IMR-90 (cell line): ENCODE data around the gene PRSS16. TPM values are rescaled to one million over a fixed set of nuclear protein-coding genes. Genes with fewer than 3 reads are reported as not detected.

ENCODE experiments used
- ATAC-seq: fragments of 200-7000 bp; cut with Tn5 transposase; 2 replicates; pipeline ENCODE4 v1.9.1; 2020; ENCODE audit warnings: low read depth, mild to moderate bottlenecking, moderate library complexity
- BruUV-seq: library from RNA; stranded (reverse); fragments of 400-500 nt; replicated peaks from 2 replicates; lab custom pipeline; 2021; lab: Mats Ljungman, UMichigan
- CTCF ChIA-PET: fragments of 300-600 bp; formaldehyde crosslinking; extraction: SDS; loops from one replicate; lab custom pipeline; 2021; ENCODE audit warnings: antibody characterized with exemption; lab: Yijun Ruan, JAX
- POLR2A ChIA-PET: fragments of 300-600 bp; sonication (Branson Sonifier 250); formaldehyde crosslinking; loops from one replicate; lab custom pipeline; 2022; ENCODE audit warnings: antibody characterized with exemption; ENCODE audit not compliant: unreplicated experiment; lab: Charles Lee
- DNase-seq: peaks from one replicate; pipeline ENCODE4 v3.0.0; 2013
- H2AFZ ChIP-seq: replicated peaks from 2 replicates; pipeline ENCODE3; 2013; ENCODE audit warnings: low read length, mild to moderate bottlenecking; ENCODE audit not compliant: poor library complexity
- H2AK5ac ChIP-seq: 2 replicates; pipeline ENCODE4 v1.6.1; 2013; ENCODE audit warnings: low read depth, low read length, inconsistent platforms
- H2AK9ac ChIP-seq: replicated peaks from 2 replicates; pipeline ENCODE3; 2013; ENCODE audit warnings: mild to moderate bottlenecking, low read depth, low read length, moderate library complexity; ENCODE audit not compliant: poor library complexity
- H2BK120ac ChIP-seq: 2 replicates; pipeline ENCODE4 v1.6.1; 2013; ENCODE audit warnings: low read depth, low read length, inconsistent platforms
- H2BK15ac ChIP-seq: 3 replicates; pipeline ENCODE4 v1.6.1; 2013; ENCODE audit warnings: low read depth, low read length, inconsistent platforms
- H2BK20ac ChIP-seq: 2 replicates; pipeline ENCODE4 v1.6.1; 2013; ENCODE audit warnings: low read depth, mild to moderate bottlenecking, inconsistent platforms, low read length, moderate library complexity
- H2BK5ac ChIP-seq: 2 replicates; pipeline ENCODE4 v1.6.1; 2013; ENCODE audit warnings: mild to moderate bottlenecking, low read depth, low read length, inconsistent platforms; ENCODE audit not compliant: poor library complexity, severe bottlenecking
- H3K14ac ChIP-seq: replicated peaks from 2 replicates; pipeline ENCODE4 v1.6.1; 2013; ENCODE audit warnings: low read depth, low read length, inconsistent platforms
- H3K18ac ChIP-seq: 2 replicates; pipeline ENCODE4 v1.6.1; 2013; ENCODE audit warnings: low read depth, low read length, control low read depth
- H3K23ac ChIP-seq: 2 replicates; pipeline ENCODE4 v1.6.1; 2013; ENCODE audit warnings: low read depth, low read length, inconsistent platforms
- H3K27ac ChIP-seq: 2 replicates; pipeline ENCODE4 v1.5.1; 2013; ENCODE audit warnings: mild to moderate bottlenecking, control low read depth, low read length; ENCODE audit not compliant: insufficient read depth
- H3K27me3 ChIP-seq: 2 replicates; pipeline ENCODE4 v1.6.1; 2013; ENCODE audit warnings: low read length; ENCODE audit not compliant: control insufficient read depth, insufficient read depth
- H3K36me3 ChIP-seq: 2 replicates; pipeline ENCODE4 v1.6.1; 2013; ENCODE audit warnings: low read length, mixed read lengths; ENCODE audit not compliant: control insufficient read depth, insufficient read depth
- H3K4ac ChIP-seq: 2 replicates; pipeline ENCODE4 v1.6.1; 2013; ENCODE audit warnings: low read depth, low read length, inconsistent platforms
- H3K4me1 ChIP-seq: 2 replicates; pipeline ENCODE4 v1.6.1; 2013; ENCODE audit warnings: low read length, mixed read lengths; ENCODE audit not compliant: control insufficient read depth, insufficient read depth
- H3K4me2 ChIP-seq: 2 replicates; pipeline ENCODE4 v1.6.1; 2013; ENCODE audit warnings: low read depth, mild to moderate bottlenecking, control low read depth, low read length, moderate library complexity
- H3K4me3 ChIP-seq: 2 replicates; pipeline ENCODE4 v1.5.1; 2013; ENCODE audit warnings: low read depth, mild to moderate bottlenecking, control low read depth, low read length, moderate library complexity; ENCODE audit not compliant: insufficient read depth
- H3K56ac ChIP-seq: 2 replicates; pipeline ENCODE4 v1.6.1; 2013; ENCODE audit warnings: low read length, inconsistent platforms; ENCODE audit not compliant: insufficient read depth; ENCODE audit errors: extremely low read depth
- H3K79me1 ChIP-seq, 2 experiments: 2 replicates each; pipeline ENCODE4 v1.6.1; 2013; ENCODE audit warnings: low read length in 2 of 2, inconsistent platforms in 1 of 2, low read depth in 1 of 2
- H3K9ac ChIP-seq: 2 replicates; pipeline ENCODE4 v1.6.1; 2013; ENCODE audit warnings: low read depth, low read length, control low read depth
- H3K9me1 ChIP-seq: 2 replicates; pipeline ENCODE4 v1.6.1; 2013; ENCODE audit warnings: low read length, inconsistent platforms; ENCODE audit not compliant: insufficient read depth
- H3K9me3 ChIP-seq: 2 replicates; pipeline ENCODE4 v1.6.1; 2013; ENCODE audit warnings: low read length; ENCODE audit not compliant: control insufficient read depth, insufficient read depth
- H4K20me1 ChIP-seq: 2 replicates; pipeline ENCODE4 v1.6.1; 2013; ENCODE audit warnings: low read length, inconsistent platforms; ENCODE audit not compliant: insufficient read depth
- H4K5ac ChIP-seq: 2 replicates; pipeline ENCODE4 v1.6.1; 2013; ENCODE audit warnings: mild to moderate bottlenecking, low read depth, low read length, control low read depth
- H4K8ac ChIP-seq, 2 experiments: 2 replicates each; pipeline ENCODE4 v1.6.1; 2013; ENCODE audit warnings: low read depth in 2 of 2, low read length in 2 of 2, control low read depth in 1 of 2, inconsistent platforms in 1 of 2
- H4K91ac ChIP-seq: 2 replicates; pipeline ENCODE4 v1.6.1; 2013; ENCODE audit warnings: low read depth, low read length, inconsistent platforms; ENCODE audit not compliant: insufficient read depth
- CEBPB ChIP-seq: IDR thresholded peaks from 2 replicates; pipeline ENCODE4 v1.6.1; 2012; ENCODE audit warnings: low read depth, low read length, improper control_type of control experiment
- CHD1 ChIP-seq: IDR thresholded peaks from 2 replicates; pipeline ENCODE4 v1.6.1; 2012; ENCODE audit warnings: low read depth, low read length, improper control_type of control experiment
- CTCF ChIP-seq: conservative IDR thresholded peaks from 2 replicates; pipeline ENCODE4 v1.5.1; 2012; ENCODE audit warnings: mild to moderate bottlenecking, low read depth, low read length, improper control_type of control experiment
- FOS ChIP-seq: fragments of 150-350 bp; IDR thresholded peaks from 2 replicates; pipeline ENCODE4 v1.6.1; 2016; ENCODE audit warnings: low read depth, low read length
- MAFK ChIP-seq: IDR thresholded peaks from 2 replicates; pipeline ENCODE4 v1.6.1; 2012; ENCODE audit warnings: low read depth, low read length, improper control_type of control experiment
- MAZ ChIP-seq: IDR thresholded peaks from 2 replicates; pipeline ENCODE4 v1.6.1; 2012; ENCODE audit warnings: low read depth, mild to moderate bottlenecking, low read length, improper control_type of control experiment, moderate library complexity, borderline replicate concordance
- MXI1 ChIP-seq: IDR thresholded peaks from 2 replicates; pipeline ENCODE4 v1.6.1; 2012; ENCODE audit warnings: low read depth, mild to moderate bottlenecking, low read length, moderate library complexity, borderline replicate concordance
- NFE2L2 ChIP-seq: fragments of 150-350 bp; IDR thresholded peaks from 2 replicates; pipeline ENCODE4 v1.6.1; 2016; ENCODE audit warnings: low read depth, mild to moderate bottlenecking, low read length
- POLR2A ChIP-seq: IDR thresholded peaks from 2 replicates; pipeline ENCODE4 v1.6.1; 2012; ENCODE audit warnings: mild to moderate bottlenecking, low read depth, low read length
- RAD21 ChIP-seq: IDR thresholded peaks from 2 replicates; pipeline ENCODE4 v1.6.1; 2012; ENCODE audit warnings: low read length, improper control_type of control experiment
- RCOR1 ChIP-seq: IDR thresholded peaks from 2 replicates; pipeline ENCODE4 v1.6.1; 2012; ENCODE audit warnings: mild to moderate bottlenecking, low read length, improper control_type of control experiment; ENCODE audit not compliant: insufficient replicate concordance
- RFX5 ChIP-seq: IDR thresholded peaks from 2 replicates; pipeline ENCODE4 v1.8.0; 2012; ENCODE audit warnings: low read depth, mild to moderate bottlenecking, low read length, moderate library complexity
- SMC3 ChIP-seq: fragments of 150-350 bp; IDR thresholded peaks from 2 replicates; pipeline ENCODE4 v1.6.1; 2016; ENCODE audit warnings: low read depth, mild to moderate bottlenecking, antibody characterized with exemption, low read length, moderate library complexity
- USF2 ChIP-seq: fragments of 150-350 bp; IDR thresholded peaks from 2 replicates; pipeline ENCODE4 v1.6.1; 2017; ENCODE audit warnings: mild to moderate bottlenecking, antibody characterized with exemption, low read length, low read depth
- WGBS, 2 experiments: methylation state at CpG; one replicate each; pipeline versions ENCODE4 v1.1.5 to v1.1.7; 2013; ENCODE audit warnings: missing lambda C conversion rate in 2 of 2; ENCODE audit not compliant: insufficient read length in 1 of 2; ENCODE audit errors: extremely low coverage in 2 of 2; 5-methylcytosine and 5-hydroxymethylcytosine counted together
- dilution Hi-C: fragments of 300-500 bp; cut with HindIII; formaldehyde crosslinking; loops from one replicate; pipeline ENCODE4 v1.14.3; 2018; ENCODE audit warnings: low sequenced_read_pairs; ENCODE audit not compliant: unreplicated experiment
- in situ Hi-C: fragments of 300-500 bp; cut with MboI; formaldehyde crosslinking; loops from 3 replicates; pipeline ENCODE4 v1.14.3; 2019; ENCODE audit warnings: low sequenced_read_pairs, inconsistent platforms, mixed read lengths
- intact Hi-C: fragments of 100-400 bp; cut with micrococcal nuclease; formaldehyde crosslinking; loops from 2 replicates; pipeline ENCODE4 v1.10.0; 2022
- polyA plus RNA-seq, 3 experiments: library from polyadenylated mRNA; depleted of rRNA; stranded (reverse); fragments of >200 nt; gene quantifications; 2 replicates each; pipeline ENCODE4 v1.2.3, GENCODE V29; 2012; ENCODE audit warnings: low replicate concordance in 1 of 3
- total RNA-seq: library from RNA; depleted of rRNA; stranded (reverse); fragments of >200 nt; gene quantifications from 2 replicates; pipeline ENCODE4 v1.2.3, GENCODE V29; 2012

PRSS16 gene
- total and polyA plus RNA-seq, 2 of the 4 experiments (the other 2 are of a cell fraction), result 0.39 TPM; not detected in 1

GRCh38 chr6:27263886-27264285, 16.4 kb downstream of the PRSS16 start:
- ATAC-seq (no peak), DNase-seq (no peak)
- no peak overlapping the region for H3K56ac ChIP-seq
- no peak overlapping the region for H2AK9ac ChIP-seq
- H2BK20ac ChIP-seq, result no peak overlapping the region
- no peak for TF ChIP-seq FOS
- no peak for TF ChIP-seq NFE2L2
- TF ChIP-seq USF2, result no peak
- TF ChIP-seq CEBPB, result no peak
- TF ChIP-seq RFX5, result no peak
- no peak for TF ChIP-seq MAFK
- TF ChIP-seq SMC3, result no peak
- TF ChIP-seq RAD21, result no peak
- no peak for TF ChIP-seq POLR2A
- no peak for TF ChIP-seq RCOR1
- TF ChIP-seq MAZ, result no peak
- no peak for TF ChIP-seq MXI1
- no peak for TF ChIP-seq CTCF
- TF ChIP-seq CHD1, result no peak
- no peaks in the 10 kb centered on the region for H3K4me1 ChIP-seq
- no peak overlapping the region for H4K91ac ChIP-seq
- POLR2A ChIA-PET, result no interaction called here
- intact Hi-C loops (no loop called here), in situ Hi-C loops (no loop called here), dilution Hi-C loops (no loop called here)
- H4K8ac ChIP-seq, result no peak overlapping the region
- H3K36me3 ChIP-seq, result no peaks in the 10 kb centered on the region
- H4K5ac ChIP-seq, result no peak overlapping the region
- H2AK5ac ChIP-seq, result no peak overlapping the region
- no peaks in the 10 kb centered on the region for H3K79me1 ChIP-seq
- no peaks in the 10 kb centered on the region for H4K20me1 ChIP-seq
- BruUV-seq, result no TSS peak
- no peak overlapping the region for H2BK120ac ChIP-seq
- H3K4ac ChIP-seq, result no peak overlapping the region
- no peak overlapping the region for H3K27ac ChIP-seq
- H3K14ac ChIP-seq, result no peak overlapping the region
- H3K23ac ChIP-seq, result no peak overlapping the region
- no peaks in the 10 kb centered on the region for H3K9me1 ChIP-seq
- CTCF ChIA-PET, result no interaction called here
- no peak overlapping the region for H3K18ac ChIP-seq
- H3K9me3 ChIP-seq, result no peaks in the 10 kb centered on the region
- no peak overlapping the region for H3K9ac ChIP-seq
- WGBS, 2 experiments, result no CpG with 5 or more reads among the region's 8 CpGs
- no peak overlapping the region for H2BK5ac ChIP-seq
- no peak overlapping the region for H3K4me3 ChIP-seq
- H2AFZ ChIP-seq, result no peak overlapping the region
- peaks cover 8% of the 10 kb centered on the region for H3K27me3 ChIP-seq
- H3K4me2 ChIP-seq, result no peak overlapping the region
- no peak overlapping the region for H2BK15ac ChIP-seq
